ENCODE results near the gene NTM. TPM values are rescaled to one million over a fixed set of nuclear protein-coding genes. Genes with fewer than 3 reads are reported as not detected.

NTM gene
- total and polyA plus RNA-seq, 2 of the 8 experiments (the other 6 are each of a cell fraction or from before 2014, with no cell fraction given) = 13.4 to 20.0 TPM

DNA sequence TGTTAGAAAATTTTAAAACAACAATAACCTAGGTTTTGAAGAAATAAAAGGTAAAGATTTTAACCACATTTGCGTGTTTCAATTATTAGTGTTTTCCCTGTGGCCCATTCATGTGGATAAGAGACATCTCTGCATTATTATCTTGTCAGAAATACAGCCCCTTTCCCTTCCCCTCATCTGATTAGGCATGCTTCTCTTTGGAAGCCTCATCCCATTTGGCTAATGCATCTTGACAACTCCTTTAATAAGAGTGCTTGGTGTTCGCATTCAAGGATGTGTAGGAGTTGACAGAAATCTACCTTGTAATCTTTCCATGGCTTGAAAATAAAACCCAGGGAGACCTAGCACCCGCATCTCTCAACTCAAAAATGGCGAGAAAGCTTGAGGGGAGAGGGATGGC, 635.5 kb downstream of the NTM start:
- Histone ChIP-seq H3K23ac (ENCODE audit: insufficient read length) (no peak overlapping the region), H3K9ac (replicated peaks in 1 of 4; ENCODE audit: extremely low read depth in 1 of 4, low read depth in 3 of 4, low read length in 3 of 4) (no peak overlapping the region)

More for the DNA sequence above, 635.5 kb downstream of the NTM start:
- H4K20me1 ChIP-seq (replicated peaks in 1 of 2; ENCODE audit: control insufficient read depth in 1 of 2, insufficient read depth in 2 of 2, low read length in 2 of 2) = no peaks in the 10 kb centered on the region
- H3K4me2 ChIP-seq (ENCODE audit: insufficient read depth in 1 of 2, low read depth in 2 of 2, low read length in 2 of 2) = no peak overlapping the region
- WGBS, 2 experiments (ENCODE audit: extremely low coverage in 1 of 2, insufficient coverage in 1 of 2, insufficient read length in 1 of 2, insufficient replicate concordance in 2 of 2, low coverage in 1 of 2, low lambda C conversion rate in 2 of 2, missing lambda C conversion rate in 1 of 2) = 80% methylated on average over 4 of the region's 4 CpGs; no CpG with 5 or more reads in 1 of the 2 experiments
- no peak overlapping the region for H3K14ac ChIP-seq (ENCODE audit: insufficient read length)
- H2BK5ac ChIP-seq (ENCODE audit: low read depth, low read length) = no peak overlapping the region
- no peaks in the 10 kb centered on the region; the same call in 1 of the 2 replicates for H3K23me2 ChIP-seq (ENCODE audit: low read depth, low read length)
- H2BK20ac ChIP-seq (ENCODE audit: low read length) = no peak overlapping the region
- H3K4me3 ChIP-seq (ENCODE audit: extremely low read depth in 1 of 4, insufficient read depth in 2 of 4, low read depth in 3 of 4, low read length in 4 of 4) = no peak overlapping the region
- H4K5ac ChIP-seq (ENCODE audit: insufficient read length, low read depth, low read length) = no peak overlapping the region
- no peaks in the 10 kb centered on the region; a peak in 1 of 7 replicates for H3K27me3 ChIP-seq (replicated peaks in 1 of 4; ENCODE audit: control insufficient read depth in 3 of 4, extremely low read depth in 1 of 4, insufficient read depth in 3 of 4, low read length in 3 of 4)
- H4K8ac ChIP-seq (ENCODE audit: extremely low read depth, insufficient read depth, low read length) = no peak overlapping the region
- H3K56ac ChIP-seq (replicated peaks; ENCODE audit: insufficient read length, low read depth, low read length) = no peak overlapping the region
- H2AK5ac ChIP-seq (ENCODE audit: low read depth, low read length) = no peak overlapping the region
- H3K27ac ChIP-seq (ENCODE audit: low read depth, low read length) = no peak overlapping the region
- no peak overlapping the region for H2AFZ ChIP-seq (ENCODE audit: low read length)
- H2BK12ac ChIP-seq (ENCODE audit: low read depth, low read length) = no peak overlapping the region
- H2BK15ac ChIP-seq (ENCODE audit: low read length) = no peak overlapping the region
- no peaks in the 10 kb centered on the region for H3K36me3 ChIP-seq (ENCODE audit: control insufficient read depth in 2 of 4, insufficient read depth in 4 of 4, low read length in 3 of 4)
- ChIA-PET POLR2A (ENCODE audit: partially characterized antibody) (no interaction called here), CTCF (ENCODE audit: partially characterized antibody) (interaction anchor here (0.6 kb wide), 1 partner anchor 53 kb away, joined by 3 read pairs; no protein-coding TSS in a partner anchor)
- no peak for TF ChIP-seq CBX8 (IDR thresholded peaks at IDR 0.05; ENCODE audit: borderline replicate concordance, low read depth, low read length)
- no peak for TF ChIP-seq BCL11A (IDR thresholded peaks at IDR 0.05; ENCODE audit: low read depth in 2 of 2, low read length in 2 of 2)
- no peak for TF ChIP-seq GTF2F1 (IDR thresholded peaks at IDR 0.05; ENCODE audit: borderline replicate concordance, low read depth, low read length)
- TF ChIP-seq CHD2 (IDR thresholded peaks at IDR 0.05; ENCODE audit: low read length) = no peak
- no peak for TF ChIP-seq TCF12 (IDR thresholded peaks at IDR 0.05; ENCODE audit: low read depth, low read length)
- no peak for TF ChIP-seq KDM5A (IDR thresholded peaks at IDR 0.05; ENCODE audit: low read length)
- TF ChIP-seq, protein P1, sequence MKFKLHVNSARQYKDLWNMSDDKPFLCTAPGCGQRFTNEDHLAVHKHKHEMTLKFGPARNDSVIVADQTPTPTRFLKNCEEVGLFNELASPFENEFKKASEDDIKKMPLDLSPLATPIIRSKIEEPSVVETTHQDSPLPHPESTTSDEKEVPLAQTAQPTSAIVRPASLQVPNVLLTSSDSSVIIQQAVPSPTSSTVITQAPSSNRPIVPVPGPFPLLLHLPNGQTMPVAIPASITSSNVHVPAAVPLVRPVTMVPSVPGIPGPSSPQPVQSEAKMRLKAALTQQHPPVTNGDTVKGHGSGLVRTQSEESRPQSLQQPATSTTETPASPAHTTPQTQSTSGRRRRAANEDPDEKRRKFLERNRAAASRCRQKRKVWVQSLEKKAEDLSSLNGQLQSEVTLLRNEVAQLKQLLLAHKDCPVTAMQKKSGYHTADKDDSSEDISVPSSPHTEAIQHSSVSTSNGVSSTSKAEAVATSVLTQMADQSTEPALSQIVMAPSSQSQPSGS (IDR thresholded peaks at IDR 0.05; ENCODE audit: low read length) = no peak
- TF ChIP-seq CEBPB (IDR thresholded peaks at IDR 0.05; ENCODE audit: low read depth, low read length) = no peak
- TF ChIP-seq CREB1 (IDR thresholded peaks at IDR 0.05) = no peak
- TF ChIP-seq GABPA (IDR thresholded peaks at IDR 0.05; ENCODE audit: borderline replicate concordance, insufficient read depth, low read length) = no peak
- no peak for TF ChIP-seq PHF8 (conservative IDR thresholded peaks at IDR 0.05; ENCODE audit: low read depth, low read length)
- no peaks in the 10 kb centered on the region for H3K9me3 ChIP-seq (ENCODE audit: insufficient read depth in 2 of 2, low read depth in 1 of 2, low read length in 1 of 2)
- H4K91ac ChIP-seq (replicated peaks; ENCODE audit: insufficient read length, low read length) = no peak overlapping the region
- DNase-seq (ENCODE audit: low read depth in 1 of 2, low spot score in 2 of 2) (no peak), FAIRE-seq (no peak)
- H3K18ac ChIP-seq (ENCODE audit: extremely low read depth, low read length) = no peak overlapping the region
- H3K79me2 ChIP-seq (ENCODE audit: control insufficient read depth in 1 of 2, insufficient read depth in 2 of 2, low read length in 2 of 2) = no peaks in the 10 kb centered on the region
- peaks cover 2 to 14% (median 8%) of the 10 kb centered on the region in 4 experiments; a peak in 5 of 7 replicates for H3K4me1 ChIP-seq (replicated peaks in 1 of 4; ENCODE audit: control insufficient read depth in 3 of 4, insufficient read depth in 4 of 4, low read length in 3 of 4)
- no peak overlapping the region for H2BK120ac ChIP-seq (replicated peaks; ENCODE audit: low read depth, low read length)
- no peaks in the 10 kb centered on the region for H3K79me1 ChIP-seq (ENCODE audit: low read depth, low read length)
- H3K4ac ChIP-seq (replicated peaks; ENCODE audit: insufficient read length, low read depth, low read length) = no peak overlapping the region
